Left ventricle myocardium inferior (tissue), 1 donor: ENCODE results near the gene EVA1C. TPM values are rescaled to one million over a fixed set of nuclear protein-coding genes. Genes with fewer than 3 reads are reported as not detected.

ENCODE experiments used
- DNase-seq: peaks from one replicate; pipeline ENCODE4 v3.0.0-alpha.2; 2020
- H3K27ac ChIP-seq: fragments of 200-600 bp; replicated peaks from 2 replicates; pipeline ENCODE4 v1.8.0; 2021
- H3K27me3 ChIP-seq: fragments of 200-600 bp; 2 replicates; pipeline ENCODE4 v1.8.0; 2021; ENCODE audit warnings: low read depth
- H3K36me3 ChIP-seq: fragments of 200-600 bp; 2 replicates; pipeline ENCODE4 v1.8.0; 2021
- H3K4me1 ChIP-seq: fragments of 200-600 bp; 2 replicates; pipeline ENCODE4 v1.8.0; 2021
- H3K4me3 ChIP-seq: fragments of 200-600 bp; 2 replicates; pipeline ENCODE4 v1.8.0; 2021; ENCODE audit warnings: mild to moderate bottlenecking, moderate library complexity
- H3K9me3 ChIP-seq: fragments of 200-600 bp; replicated peaks from 2 replicates; pipeline ENCODE4 v1.8.0; 2021
- intact Hi-C: fragments of 100-400 bp; cut with micrococcal nuclease; formaldehyde crosslinking; loops from one replicate; pipeline ENCODE4 v1.11.0; 2022
- total RNA-seq: library from RNA; stranded (reverse); fragmentation: NEBNext Ultra II Directional; extraction: Animal tissue kit (Norgen Biotek cat#: 25700); gene quantifications from one replicate; pipeline ENCODE4 v1.2.1, GENCODE V29; 2021
- TF ChIP-seq, protein P1 (sequence below): fragments of 200-600 bp; IDR thresholded peaks from 2 replicates; pipeline ENCODE4 v1.8.0; 2021; ENCODE audit warnings: antibody characterized with exemption, mild to moderate bottlenecking, borderline replicate concordance
- donor health status: DM: no; HTN: yes; CAD: no; lungs with severe emphysema.

Gene EVA1C
- total RNA-seq, 1 donor from 2014 or later = 13.9 TPM

DNA sequence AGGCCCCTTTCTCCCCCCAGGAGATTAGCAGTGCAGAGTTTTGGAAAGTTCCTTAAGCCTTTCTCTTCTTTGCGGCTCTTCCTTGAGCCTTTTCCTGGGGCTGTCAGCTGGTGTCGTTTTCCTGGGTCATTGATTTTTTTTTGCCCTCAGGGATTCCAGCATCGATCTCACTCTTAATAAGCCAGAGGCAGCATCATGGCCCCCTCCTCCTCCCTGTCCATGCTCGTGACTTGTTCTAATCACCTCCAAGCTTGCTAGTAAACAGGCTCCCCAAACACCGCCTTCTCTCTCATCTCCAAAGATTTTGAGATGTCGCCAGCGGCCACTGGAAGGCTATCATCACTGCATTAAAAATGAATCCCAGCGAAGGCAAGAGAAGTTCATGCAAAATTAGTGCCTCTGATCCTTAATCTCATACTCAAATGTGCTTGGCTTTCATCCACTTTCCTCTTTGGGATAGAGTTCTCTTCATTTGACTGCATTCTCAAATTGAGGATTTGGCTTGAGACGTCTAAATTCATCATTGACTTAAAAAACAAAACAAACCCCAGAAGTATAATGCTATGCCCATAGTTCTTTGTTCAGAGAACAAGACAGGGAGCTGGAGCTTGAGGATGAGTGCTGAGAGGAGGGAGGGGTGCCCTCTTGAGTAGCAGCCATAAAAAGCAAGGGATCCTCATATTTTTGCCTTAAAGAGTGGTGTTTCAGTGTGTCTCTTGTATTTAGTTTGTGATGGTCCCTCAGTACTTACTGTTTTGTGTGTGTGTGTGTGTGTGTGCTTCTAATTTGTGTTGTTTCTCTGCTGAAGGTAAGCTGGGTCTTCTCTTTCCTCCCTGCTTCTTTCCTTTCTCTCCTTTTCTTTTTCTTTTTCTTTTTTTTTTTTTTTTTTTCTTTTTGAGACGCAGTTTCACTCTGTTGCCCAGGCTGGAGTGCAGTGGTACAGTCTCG, 3.2 kb downstream of the EVA1C start:
- peaks cover 88% of the 10 kb centered on the region for H3K4me1 ChIP-seq
- intact Hi-C loops = no loop called here

DNA sequence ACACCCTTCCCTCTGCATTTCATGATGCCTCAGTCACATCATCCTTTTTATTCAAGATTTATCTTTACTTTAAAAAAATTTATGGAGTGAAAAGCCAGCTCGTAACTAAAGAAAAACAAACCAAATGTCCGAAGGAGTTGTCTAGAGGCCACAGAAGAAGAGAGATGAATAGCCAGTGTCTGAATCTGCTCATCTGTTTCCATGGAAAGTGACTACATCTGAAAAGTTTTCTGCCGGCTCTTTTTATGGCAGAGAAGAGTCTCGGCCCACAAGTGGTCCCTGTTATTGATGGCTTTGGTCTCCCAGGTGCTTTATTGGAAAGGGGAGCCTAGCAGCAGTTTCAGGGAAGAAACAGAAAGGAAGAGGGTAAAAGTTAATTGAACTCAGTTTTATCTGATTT, 5.6 kb downstream of the EVA1C start:
- DNase-seq = no peak
- Histone ChIP-seq H3K36me3 (peaks cover 12% of the 10 kb centered on the region), H3K9me3 (peaks cover 14% of the 10 kb centered on the region), H3K27ac (no peak overlapping the region), H3K4me1 (peaks cover 67% of the 10 kb centered on the region), H3K4me3 (no peak overlapping the region), H3K27me3 (no peaks in the 10 kb centered on the region)
- TF ChIP-seq, protein P1, sequence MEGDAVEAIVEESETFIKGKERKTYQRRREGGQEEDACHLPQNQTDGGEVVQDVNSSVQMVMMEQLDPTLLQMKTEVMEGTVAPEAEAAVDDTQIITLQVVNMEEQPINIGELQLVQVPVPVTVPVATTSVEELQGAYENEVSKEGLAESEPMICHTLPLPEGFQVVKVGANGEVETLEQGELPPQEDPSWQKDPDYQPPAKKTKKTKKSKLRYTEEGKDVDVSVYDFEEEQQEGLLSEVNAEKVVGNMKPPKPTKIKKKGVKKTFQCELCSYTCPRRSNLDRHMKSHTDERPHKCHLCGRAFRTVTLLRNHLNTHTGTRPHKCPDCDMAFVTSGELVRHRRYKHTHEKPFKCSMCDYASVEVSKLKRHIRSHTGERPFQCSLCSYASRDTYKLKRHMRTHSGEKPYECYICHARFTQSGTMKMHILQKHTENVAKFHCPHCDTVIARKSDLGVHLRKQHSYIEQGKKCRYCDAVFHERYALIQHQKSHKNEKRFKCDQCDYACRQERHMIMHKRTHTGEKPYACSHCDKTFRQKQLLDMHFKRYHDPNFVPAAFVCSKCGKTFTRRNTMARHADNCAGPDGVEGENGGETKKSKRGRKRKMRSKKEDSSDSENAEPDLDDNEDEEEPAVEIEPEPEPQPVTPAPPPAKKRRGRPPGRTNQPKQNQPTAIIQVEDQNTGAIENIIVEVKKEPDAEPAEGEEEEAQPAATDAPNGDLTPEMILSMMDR = no peak
- intact Hi-C loops = no loop called here

More for the DNA sequence above, 3.2 kb downstream of the EVA1C start:
- Histone ChIP-seq H3K9me3 (no peaks in the 10 kb centered on the region), H3K27me3 (no peaks in the 10 kb centered on the region), H3K27ac (peak overlapping the region; percentile 100), H3K4me3 (peak overlapping the region; percentile 85), H3K36me3 (no peaks in the 10 kb centered on the region)
- TF ChIP-seq, protein P1 = no peak
- DNase-seq = no peak

DNA sequence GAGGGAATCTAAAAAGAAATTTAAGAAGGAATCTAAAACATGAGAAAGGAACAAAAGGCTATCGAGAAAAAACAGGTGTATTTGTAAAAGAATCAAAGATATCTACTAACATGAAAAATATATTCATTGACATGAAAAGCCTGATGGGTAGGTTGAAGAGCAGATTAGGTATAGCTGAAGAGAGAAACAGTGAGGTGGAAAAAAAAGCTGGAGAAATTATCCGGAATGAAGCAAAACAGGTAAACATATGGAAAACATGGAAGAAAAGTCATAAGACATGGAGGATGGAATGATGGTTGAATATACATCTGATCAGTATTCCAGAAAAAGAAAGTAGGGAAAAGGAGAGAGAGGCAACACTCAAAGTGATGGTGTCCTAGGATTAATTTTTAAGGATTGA, 9.6 kb downstream of the EVA1C start:
- H3K4me1 ChIP-seq = peaks cover 63% of the 10 kb centered on the region
- H3K27me3 ChIP-seq = no peaks in the 10 kb centered on the region
- TF ChIP-seq, protein P1 = no peak
- H3K9me3 ChIP-seq = peaks cover 14% of the 10 kb centered on the region
- H3K27ac ChIP-seq = no peak overlapping the region
- no peak for DNase-seq
- peaks cover 12% of the 10 kb centered on the region for H3K36me3 ChIP-seq
- intact Hi-C loops = no loop called here
- no peak overlapping the region for H3K4me3 ChIP-seq

DNA sequence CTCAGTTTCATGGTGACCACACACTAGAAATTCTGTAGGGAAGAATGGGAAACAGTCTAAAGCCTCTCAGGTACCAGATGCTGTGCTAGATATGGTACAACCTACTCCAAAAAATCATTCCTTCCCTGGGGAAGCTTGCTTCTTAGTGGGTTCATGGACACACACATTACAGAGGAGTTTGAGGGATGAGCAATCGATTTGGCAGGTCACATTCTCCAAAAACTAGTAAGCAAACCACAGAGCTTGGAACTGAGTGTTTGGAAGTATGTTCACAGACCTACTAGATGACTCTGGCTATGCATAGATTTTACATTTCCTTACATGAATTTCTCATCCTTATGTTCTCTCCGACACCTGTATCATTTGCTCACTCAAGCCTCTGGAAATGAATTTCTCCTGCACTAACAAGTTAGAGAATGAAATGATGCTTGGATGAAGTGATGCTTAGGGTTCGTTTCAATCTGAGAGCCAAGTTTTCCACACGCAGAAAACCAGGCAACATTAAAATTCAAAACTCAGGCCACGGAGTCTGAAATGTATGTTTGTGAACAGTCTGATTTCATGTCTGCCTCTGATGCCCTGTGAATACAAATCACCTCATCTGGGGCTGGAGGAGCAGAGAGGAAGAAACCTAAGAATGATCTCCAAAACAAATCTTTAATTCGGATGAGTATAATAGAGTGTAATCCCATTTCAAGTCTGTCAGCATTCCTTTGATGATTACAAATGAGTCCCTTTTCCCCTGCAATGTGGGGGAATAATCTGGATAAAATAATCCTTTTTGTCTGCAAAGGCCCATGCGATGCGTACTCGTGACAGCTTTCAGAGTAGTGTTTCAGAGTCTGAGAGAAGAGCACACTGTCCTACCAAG, 11.0 kb downstream of the EVA1C start:
- intact Hi-C loops = no loop called here
- Histone ChIP-seq H3K27ac (no peak overlapping the region), H3K4me1 (peaks cover 63% of the 10 kb centered on the region)

DNA sequence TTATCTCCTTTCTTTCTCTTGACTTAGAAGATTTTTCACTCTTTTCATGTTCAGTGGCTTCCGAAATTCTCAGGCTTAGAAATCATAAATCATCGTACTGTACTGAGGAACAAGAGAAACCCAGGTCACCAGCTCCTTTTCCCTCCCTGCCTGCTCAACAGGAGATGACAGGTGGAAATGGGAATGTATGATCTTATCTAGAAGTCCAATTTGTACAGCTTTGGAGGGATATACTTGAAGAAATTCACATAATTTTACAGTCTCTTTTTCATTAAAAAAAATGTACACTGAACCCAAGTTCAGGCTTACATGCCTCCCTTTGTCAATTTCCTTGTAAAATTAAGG, 11.7 kb downstream of the EVA1C start:
- DNase-seq = no peak
- Histone ChIP-seq H3K27me3 (no peaks in the 10 kb centered on the region), H3K9me3 (peaks cover 14% of the 10 kb centered on the region), H3K4me1 (peaks cover 62% of the 10 kb centered on the region), H3K36me3 (peaks cover 12% of the 10 kb centered on the region), H3K4me3 (no peak overlapping the region), H3K27ac (no peak overlapping the region)
- intact Hi-C loops = no loop called here
- TF ChIP-seq, protein P1 = no peak

More for the DNA sequence above, 11.0 kb downstream of the EVA1C start:
- peaks cover 14% of the 10 kb centered on the region for H3K9me3 ChIP-seq
- TF ChIP-seq, protein P1 = no peak
- no peak for DNase-seq
- H3K4me3 ChIP-seq = no peak overlapping the region
- H3K27me3 ChIP-seq = no peaks in the 10 kb centered on the region
- H3K36me3 ChIP-seq = peaks cover 12% of the 10 kb centered on the region
